HG03432 (cell line): ENCODE measurements around the gene ARHGEF33.
"Not testable (repeated sequence)": the region's sequence is repeated elsewhere in the genome, so short reads cannot be mapped to it uniquely, and the experiment has no call there.

Experiments used
- ATAC-seq: cut with Tn5 transposase; IDR thresholded peaks from one replicate; pipeline ENCODE4 v1.9.1; 2021; ENCODE audit warnings: mild to moderate bottlenecking, moderate library complexity; ENCODE audit not compliant: unreplicated experiment

ARHGEF33 gene

DNA sequence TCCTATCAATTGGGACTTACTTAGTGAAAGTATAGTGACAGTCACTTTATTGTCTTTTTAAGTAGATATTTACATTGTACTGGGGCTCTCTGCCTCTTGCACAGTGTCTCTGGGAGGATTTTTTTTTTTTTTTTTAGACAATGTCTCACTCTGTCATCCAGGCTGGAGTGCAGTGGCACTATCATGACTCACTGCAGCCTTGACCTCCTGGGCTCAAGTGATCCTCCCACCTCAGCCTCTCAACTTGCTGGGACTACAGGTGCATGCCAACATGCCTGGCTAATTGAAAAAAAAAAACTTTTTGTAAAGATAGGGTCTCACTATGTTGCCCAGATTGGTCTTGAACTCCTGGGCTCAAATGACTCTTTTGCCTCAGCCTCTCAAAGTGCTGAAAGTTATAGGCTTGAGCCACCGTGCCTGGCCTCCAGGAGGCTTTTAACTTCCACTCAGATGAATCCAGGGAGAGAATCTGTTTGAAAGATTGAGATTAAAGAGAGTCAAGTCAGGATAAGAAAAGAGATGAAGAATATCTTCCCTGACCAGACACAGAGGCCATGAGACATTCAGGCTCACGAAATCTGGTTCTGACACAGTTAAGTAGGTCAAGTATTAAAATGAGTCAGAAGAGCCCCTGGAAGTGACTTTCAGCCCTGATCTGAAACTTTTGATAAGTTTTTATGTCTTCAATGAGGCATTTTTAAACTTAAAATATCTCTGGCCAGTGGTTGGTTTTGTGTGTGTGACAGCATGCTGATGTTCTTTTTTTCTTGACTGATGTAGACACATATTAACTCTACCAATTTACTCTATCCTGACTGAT is 18.3 kb downstream of the ARHGEF33 start:
- ATAC-seq: peak; percentile 93

DNA sequence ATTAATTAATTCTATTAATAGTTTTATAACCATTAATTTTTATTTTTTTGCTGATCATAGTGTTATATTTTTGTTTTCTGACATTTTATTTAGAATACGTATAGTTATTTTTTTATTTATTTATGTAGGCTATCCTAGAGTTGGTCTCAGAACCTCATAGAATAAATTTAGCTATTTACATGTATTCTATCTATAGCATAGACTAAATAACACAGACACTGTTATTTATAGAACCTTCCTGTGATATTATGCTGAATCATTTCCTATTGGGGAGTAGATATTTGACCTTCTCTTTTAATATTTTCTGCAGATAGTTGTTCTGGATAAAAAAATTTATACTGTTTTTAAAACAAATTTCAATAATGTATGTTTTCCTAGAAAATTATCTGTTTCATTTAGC is 20.2 kb downstream of the ARHGEF33 start:
- ATAC-seq: no peak

GRCh38 chr2:38911191-38911590 is 21.5 kb downstream of the ARHGEF33 start:
- no peak for ATAC-seq

- ATAC-seq: no peak
These were observed 22.9 kb downstream of the ARHGEF33 start for GRCh38 chr2:38912619-38913018.

DNA sequence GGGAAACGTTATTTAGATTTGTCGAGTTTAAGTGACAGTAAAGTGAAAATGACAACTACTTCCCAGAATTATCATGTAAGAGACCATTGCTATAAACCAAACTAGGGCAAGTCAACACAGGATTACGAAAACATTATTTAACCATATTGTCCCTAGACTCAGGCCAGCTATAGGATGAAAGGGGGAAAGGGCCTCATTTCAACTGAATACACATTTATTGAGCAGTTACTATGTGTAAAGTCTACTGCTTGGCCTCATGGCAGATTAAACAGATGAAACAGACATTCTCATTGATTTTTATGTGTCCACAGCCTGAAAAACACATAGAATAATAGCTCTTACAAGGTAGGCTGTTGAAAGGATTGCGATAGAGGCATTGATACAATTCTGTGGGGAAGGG is 32.7 kb downstream of the ARHGEF33 start:
- no peak for ATAC-seq

GRCh38 chr2:38922902-38923301 is 33.2 kb downstream of the ARHGEF33 start:
- ATAC-seq: no peak

DNA sequence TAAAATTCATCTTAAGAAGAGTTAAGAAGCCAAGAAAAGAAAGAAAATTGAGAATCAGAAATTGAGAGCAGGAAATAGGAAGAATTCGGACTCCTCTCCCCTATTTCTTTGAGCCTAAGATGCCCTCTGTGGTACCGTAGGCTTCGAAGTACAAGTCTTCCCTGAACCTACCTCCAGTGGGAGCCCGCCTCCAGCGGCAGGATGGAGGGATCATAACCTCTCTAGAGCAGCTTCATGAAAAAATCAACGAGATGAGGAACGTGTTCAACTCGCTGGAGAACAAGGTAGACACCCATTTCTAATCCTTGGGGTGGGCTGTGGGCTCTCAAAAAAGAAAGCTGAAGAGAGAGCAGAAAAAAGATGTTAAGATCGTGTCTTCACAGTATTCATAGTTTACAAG is 36.3 kb downstream of the ARHGEF33 start:
- ATAC-seq: no peak

GRCh38 chr2:38930600-38930999 is 40.9 kb downstream of the ARHGEF33 start:
- no peak for ATAC-seq

DNA sequence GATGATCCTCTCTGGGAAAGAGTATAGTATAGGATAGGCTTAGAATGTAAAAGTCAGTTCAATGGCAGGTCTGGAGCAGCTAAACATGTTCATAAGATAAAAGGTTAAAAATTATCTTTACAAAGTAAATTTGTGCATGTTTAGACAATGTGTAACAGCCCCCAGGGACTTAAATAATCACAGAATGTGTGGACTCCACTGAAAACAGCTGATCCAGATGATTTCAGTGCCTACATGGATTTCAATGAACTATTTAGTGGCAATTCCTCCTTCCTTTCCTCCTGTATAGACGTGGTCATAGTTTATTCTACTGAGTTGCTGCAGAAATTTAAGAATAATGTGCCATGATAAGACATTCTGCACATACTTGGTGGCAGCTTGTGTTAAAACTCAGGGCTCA is 42.9 kb downstream of the ARHGEF33 start:
- no peak for ATAC-seq

DNA sequence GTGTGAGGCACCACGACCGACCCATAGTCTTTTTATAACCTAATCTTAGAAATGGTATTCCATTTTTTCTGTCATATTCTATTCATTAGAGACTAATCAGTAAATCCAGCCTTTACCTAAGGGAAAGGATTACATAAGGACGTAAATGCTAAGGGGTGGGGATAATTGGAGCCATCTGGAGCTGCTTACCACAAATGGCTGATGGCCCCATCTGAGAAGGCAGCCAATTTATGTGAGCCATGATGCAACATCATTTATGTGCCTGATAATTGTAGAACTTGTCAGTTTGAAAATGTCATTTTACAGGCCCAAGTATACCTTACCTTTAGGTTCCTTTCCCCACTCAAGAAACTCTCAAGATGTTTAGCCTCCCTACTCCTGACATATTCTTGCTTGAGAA is 44.0 kb downstream of the ARHGEF33 start:
- no peak for ATAC-seq

GRCh38 chr2:38934742-38935141 is 45.1 kb downstream of the ARHGEF33 start:
- ATAC-seq: no peak

DNA sequence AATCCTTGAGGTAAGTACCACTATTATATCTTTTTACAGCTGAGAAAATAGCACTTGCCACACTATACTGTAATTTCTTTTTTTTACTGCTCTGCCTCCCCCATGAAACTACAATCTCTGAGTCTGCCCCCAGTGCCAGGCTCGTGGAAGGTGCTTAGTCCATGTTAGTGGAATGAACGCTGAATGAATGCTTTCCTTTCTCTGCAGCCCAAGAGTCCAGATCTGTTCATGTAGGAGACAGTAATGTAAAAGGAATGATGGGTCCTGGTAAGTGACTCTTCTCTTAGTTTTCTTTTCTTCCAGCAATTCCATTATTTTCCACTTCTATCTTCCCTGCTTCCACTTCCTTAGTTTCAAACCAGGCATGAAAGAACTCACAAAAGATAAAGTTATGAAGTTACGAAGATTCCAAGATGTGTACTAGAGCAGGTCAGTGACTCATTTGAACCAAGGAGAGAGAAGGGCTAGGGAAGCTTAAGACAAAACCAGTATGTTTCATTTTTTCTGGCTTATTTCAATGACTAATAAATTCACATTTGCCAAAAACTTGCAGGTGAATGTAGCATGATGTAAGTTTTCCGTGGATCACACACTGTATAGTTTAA is 46.0 kb downstream of the ARHGEF33 start:
- ATAC-seq: no peak

DNA sequence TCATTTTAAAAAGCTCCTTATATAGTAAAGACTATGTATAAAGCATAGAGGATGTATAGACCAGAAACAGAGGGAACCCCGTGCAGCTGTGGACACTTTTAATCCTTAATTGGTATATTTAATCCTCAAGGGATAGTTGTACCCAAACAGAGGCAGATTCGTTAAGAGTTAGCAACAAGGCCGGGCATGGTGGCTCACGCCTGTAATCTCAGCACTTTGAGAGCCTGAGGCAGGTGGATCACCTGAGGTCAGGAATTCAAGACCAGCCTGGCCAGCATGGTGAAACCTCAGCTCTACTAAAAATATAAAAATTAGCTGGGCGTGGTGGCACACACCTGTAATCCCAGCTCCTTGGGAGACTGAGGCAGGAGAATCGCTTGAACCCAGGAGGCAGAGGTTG is 46.8 kb downstream of the ARHGEF33 start:
- ATAC-seq: not testable (repeated sequence)

DNA sequence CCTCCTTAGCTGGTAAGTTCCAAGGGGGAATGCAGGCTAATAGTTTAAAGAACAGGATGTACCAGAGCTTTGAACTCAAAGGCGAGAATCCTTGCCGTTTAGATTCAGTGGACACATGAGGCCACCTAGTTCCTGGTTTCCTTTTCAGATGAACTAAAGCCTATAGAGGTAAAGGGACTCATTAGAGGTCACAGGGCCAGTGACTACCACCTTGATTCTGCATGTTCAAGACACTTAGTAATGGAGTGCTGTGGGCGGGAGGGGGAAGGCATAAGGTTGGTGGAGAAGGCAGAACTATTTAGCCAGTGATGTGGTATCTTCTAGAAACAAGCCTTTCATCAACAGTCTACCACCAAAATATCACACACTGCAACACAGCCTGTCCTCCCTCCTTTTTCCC is 47.9 kb downstream of the ARHGEF33 start:
- ATAC-seq: no peak

GRCh38 chr2:38940746-38941145 is 51.1 kb downstream of the ARHGEF33 start:
- no peak for ATAC-seq

- ATAC-seq: no peak
These were observed 54.1 kb downstream of the ARHGEF33 start for GRCh38 chr2:38943784-38944183.

DNA sequence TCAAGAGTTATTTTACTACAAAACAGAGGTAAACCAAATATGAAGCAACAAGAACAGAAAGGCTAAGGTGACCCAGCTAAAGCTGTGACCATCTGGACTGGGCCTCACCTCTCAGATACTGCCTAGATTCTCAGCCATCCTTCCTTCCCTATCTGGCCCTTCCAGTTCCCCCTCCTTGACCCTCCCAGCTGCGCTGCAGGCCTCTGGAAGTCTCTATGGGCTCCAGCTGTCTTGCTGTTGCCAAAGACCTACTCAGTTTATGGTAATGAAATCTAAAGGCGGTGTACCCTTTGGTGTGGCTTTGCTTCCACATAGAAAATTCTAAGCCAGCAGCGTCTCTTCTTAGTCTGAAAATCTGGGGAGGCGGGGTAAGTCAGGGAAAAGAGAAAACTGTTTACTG is 55.7 kb downstream of the ARHGEF33 start:
- no peak for ATAC-seq

DNA sequence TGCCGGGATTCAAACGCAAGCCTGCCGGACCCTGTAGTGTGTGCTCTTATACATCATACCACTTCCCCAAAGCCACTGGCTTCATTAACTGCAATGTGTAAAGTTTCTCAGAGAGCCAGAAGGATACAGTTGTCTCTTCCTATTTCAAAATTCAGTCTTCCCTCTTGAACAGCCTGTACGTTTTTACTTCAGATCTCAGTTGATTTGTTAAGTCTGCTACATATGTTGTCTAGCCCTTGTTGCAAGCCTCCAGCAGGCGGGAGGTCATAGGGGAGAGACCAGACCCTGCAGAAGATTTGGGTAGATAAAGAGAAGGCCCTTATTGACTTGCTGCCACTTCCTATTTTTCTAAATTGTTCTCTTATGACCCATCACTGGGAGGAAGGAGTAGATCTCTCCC is 56.2 kb downstream of the ARHGEF33 start:
- no peak for ATAC-seq

DNA sequence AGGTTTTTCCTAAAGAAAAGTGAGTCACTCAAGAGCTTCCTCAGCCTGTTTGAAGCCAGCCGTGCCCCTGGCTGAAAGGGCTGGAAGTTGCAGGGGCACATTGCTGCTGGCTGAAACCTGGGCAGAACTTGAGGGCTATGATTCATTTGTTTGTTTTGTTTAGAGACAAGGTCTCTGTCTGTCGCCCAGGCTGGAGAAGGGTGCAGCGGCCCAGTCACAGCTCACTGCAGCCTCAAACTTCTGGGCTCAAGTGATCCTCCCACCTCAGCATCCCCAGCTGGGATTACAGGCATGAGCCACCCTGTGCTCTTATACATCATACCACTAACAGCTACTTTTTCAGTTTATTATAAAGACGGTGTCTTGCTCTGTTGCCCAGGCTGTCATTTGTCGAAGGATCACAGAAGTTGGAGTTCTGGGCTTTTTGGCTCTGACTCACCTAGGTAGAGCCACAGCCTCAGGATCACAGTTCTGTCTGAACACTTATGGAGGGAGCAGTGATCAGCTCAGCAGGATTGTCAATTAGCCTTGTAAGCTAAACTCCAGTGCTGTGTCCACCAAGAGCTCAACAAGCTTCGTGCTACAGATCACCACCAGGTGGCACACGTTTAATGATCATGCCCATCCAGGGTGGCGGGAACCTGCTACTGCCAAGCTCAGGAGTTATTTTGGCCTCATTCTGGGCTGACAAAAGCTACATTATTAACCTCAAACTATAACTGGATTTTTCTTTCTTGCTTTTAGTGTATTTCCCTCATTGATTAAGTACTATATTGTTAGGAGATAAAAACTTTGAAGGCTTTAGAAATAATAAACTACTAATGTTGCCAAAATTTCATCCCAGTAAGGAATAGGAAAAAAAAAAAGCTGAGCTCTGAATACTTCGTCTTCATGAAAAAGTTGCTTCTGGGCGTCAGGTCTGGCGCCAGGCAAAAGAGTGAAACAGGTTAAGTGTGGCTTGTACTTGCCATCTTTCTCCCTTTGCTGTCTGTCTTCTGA is 57.9 kb downstream of the ARHGEF33 start:
- ATAC-seq: peak; percentile 80

GRCh38 chr2:38948387-38948882 is 58.8 kb downstream of the ARHGEF33 start:
- ATAC-seq: no peak

GRCh38 chr2:38948995-38949394 is 59.3 kb downstream of the ARHGEF33 start:
- ATAC-seq: no peak
